PFSK-1 (cell line): ENCODE measurements around the gene RASL11A.

Source experiments
- FOXP2 ChIP-seq: optimal IDR thresholded peaks from 2 replicates; pipeline ENCODE3; 2011; ENCODE audit warnings: borderline replicate concordance, control low read depth, inconsistent platforms; ENCODE audit not compliant: insufficient read depth; ENCODE audit errors: extremely low read length, extremely low read depth
- POLR2AphosphoS5 ChIP-seq: IDR thresholded peaks from 2 replicates; pipeline ENCODE4 v1.6.1; 2012; ENCODE audit warnings: low read depth, mild to moderate bottlenecking, control low read depth, low read length, moderate library complexity
- SIN3A ChIP-seq: IDR thresholded peaks from 2 replicates; pipeline ENCODE4 v1.6.1; 2012; ENCODE audit warnings: mild to moderate bottlenecking, low read length, moderate library complexity, borderline replicate concordance; ENCODE audit not compliant: insufficient read depth
- TAF1 ChIP-seq: IDR thresholded peaks from 2 replicates; pipeline ENCODE4 v1.6.1; 2012; ENCODE audit warnings: low read length, control low read depth, borderline replicate concordance; ENCODE audit not compliant: insufficient read depth
- TF ChIP-seq, protein P1 (sequence below), 2 experiments: IDR thresholded peaks; 2 replicates each; pipeline versions ENCODE4 v1.6.1 to v1.8.0; 2011 to 2012; ENCODE audit warnings: low read depth in 2 of 2, low read length in 2 of 2, control low read depth in 1 of 2, inconsistent platforms in 1 of 2, mild to moderate bottlenecking in 1 of 2, moderate library complexity in 1 of 2; ENCODE audit not compliant: insufficient read depth in 1 of 2

The RASL11A gene

DNA sequence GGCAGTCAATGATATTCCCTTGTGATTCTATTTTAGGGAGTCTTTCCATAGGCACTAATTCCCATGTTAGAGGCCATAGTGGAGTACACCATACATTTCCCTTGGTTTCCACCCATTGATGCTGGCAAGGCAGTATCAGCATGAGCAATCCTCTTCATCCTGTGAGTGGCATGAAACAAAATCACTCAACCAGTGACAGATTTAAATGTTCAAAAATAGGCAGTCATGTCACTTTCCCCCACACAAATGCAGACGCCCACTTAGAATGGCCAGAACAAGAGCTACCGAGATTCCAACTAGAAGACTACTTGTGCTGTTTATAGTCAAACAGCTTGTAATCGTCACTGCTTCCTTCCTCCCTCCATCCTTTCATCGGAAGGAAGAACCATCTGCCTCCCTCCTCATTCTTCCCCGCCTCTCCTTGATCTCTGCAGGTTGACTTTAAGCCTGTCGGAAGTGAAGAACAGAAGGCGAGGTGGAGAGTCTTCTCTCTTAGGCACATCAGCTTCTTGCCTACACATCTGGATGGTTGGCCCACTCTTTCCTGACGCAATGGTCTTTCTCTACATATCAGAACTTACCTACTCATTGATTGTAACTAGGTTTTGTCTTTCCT, 22.6 kb downstream of the RASL11A start:
- TF ChIP-seq, protein P1, sequence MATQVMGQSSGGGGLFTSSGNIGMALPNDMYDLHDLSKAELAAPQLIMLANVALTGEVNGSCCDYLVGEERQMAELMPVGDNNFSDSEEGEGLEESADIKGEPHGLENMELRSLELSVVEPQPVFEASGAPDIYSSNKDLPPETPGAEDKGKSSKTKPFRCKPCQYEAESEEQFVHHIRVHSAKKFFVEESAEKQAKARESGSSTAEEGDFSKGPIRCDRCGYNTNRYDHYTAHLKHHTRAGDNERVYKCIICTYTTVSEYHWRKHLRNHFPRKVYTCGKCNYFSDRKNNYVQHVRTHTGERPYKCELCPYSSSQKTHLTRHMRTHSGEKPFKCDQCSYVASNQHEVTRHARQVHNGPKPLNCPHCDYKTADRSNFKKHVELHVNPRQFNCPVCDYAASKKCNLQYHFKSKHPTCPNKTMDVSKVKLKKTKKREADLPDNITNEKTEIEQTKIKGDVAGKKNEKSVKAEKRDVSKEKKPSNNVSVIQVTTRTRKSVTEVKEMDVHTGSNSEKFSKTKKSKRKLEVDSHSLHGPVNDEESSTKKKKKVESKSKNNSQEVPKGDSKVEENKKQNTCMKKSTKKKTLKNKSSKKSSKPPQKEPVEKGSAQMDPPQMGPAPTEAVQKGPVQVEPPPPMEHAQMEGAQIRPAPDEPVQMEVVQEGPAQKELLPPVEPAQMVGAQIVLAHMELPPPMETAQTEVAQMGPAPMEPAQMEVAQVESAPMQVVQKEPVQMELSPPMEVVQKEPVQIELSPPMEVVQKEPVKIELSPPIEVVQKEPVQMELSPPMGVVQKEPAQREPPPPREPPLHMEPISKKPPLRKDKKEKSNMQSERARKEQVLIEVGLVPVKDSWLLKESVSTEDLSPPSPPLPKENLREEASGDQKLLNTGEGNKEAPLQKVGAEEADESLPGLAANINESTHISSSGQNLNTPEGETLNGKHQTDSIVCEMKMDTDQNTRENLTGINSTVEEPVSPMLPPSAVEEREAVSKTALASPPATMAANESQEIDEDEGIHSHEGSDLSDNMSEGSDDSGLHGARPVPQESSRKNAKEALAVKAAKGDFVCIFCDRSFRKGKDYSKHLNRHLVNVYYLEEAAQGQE (IDR thresholded peaks at IDR 0.05; ENCODE audit: insufficient read depth in 1 of 2, low read depth in 2 of 2, low read length in 2 of 2) = no peak
- TF ChIP-seq POLR2AphosphoS5 = no peak
- TF ChIP-seq TAF1 = no peak
- TF ChIP-seq SIN3A = no peak
- TF ChIP-seq FOXP2 = no peak

DNA sequence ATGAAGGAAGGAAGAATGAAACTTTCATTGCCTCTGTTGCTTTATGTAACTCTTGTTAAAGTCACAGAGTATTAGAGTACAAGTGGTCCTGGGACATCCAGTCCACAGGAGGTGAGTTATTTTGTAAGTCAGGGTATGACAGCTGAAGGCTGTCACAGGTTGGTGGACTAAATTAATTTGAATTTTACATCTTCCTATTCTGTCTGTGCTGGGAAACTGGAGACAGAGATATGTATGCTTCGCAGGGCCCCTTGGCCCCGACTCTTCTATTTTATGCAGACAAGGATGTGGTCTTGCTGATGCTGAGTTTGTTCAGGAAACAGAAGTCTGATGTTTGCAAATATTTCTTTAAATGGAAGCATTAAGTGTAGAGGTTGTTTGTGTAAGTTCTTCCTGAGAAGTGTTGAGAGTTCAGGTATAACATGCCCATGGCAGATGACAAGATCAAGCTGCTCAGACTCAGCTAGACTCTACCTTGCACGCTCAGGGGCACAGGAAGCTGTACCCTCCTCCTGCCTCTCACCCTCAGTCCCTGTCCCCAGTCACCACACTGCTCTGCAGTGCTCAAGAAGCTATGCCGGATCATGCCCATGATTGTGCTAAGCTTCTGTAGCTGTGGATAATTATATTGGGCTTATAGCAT, 23.4 kb downstream of the RASL11A start:
- no peak for TF ChIP-seq SIN3A
- no peak for TF ChIP-seq FOXP2
- TF ChIP-seq POLR2AphosphoS5 = no peak
- no peak for TF ChIP-seq TAF1
- TF ChIP-seq, protein P1 (IDR thresholded peaks at IDR 0.05; ENCODE audit: insufficient read depth in 1 of 2, low read depth in 2 of 2, low read length in 2 of 2) = no peak

DNA sequence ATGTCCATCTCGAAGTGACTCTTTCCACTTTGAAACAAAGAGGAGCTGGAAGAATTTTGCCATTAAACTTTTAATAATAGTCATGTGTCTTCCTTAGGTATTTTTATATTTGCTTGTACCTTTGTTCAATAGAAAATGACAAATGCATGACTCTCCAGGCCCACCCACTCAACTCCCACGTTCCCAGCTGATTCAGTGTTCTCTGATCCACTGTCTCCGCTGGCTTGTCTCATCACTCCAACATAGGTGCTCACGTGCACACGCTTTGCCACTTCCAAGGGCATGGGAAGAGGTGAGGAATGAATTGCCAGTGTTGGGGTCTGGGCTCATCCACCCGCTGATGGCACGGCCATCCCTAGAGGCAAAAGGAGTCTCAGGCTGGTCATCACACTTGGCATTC, 24.5 kb downstream of the RASL11A start:
- TF ChIP-seq POLR2AphosphoS5 (no peak), TAF1 (no peak), FOXP2 (no peak), SIN3A (no peak)
- TF ChIP-seq, protein P1 (IDR thresholded peaks at IDR 0.05; ENCODE audit: insufficient read depth in 1 of 2, low read depth in 2 of 2, low read length in 2 of 2) = no peak

DNA sequence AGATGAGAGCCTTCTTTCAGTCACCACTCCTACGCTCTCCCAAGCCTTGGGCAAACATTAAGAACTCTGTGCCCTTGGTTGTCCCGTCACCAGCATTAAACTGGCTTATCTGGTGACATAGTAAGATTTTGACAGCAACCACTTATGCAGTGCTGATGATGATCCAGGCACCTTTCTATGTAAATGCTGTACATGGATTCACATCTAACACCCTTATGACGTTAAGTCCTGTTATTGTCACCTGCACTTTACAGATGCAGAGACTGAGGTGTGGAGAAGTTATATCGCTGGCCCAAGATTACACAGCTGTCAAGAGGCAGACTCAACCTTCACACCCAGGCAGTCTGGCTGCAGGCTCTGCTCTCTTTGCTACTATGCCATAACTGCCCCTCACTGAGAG, 25.0 kb downstream of the RASL11A start:
- TF ChIP-seq SIN3A = no peak
- TF ChIP-seq TAF1 = no peak
- TF ChIP-seq, protein P1 (IDR thresholded peaks at IDR 0.05; ENCODE audit: insufficient read depth in 1 of 2, low read depth in 2 of 2, low read length in 2 of 2) = no peak
- TF ChIP-seq FOXP2 = no peak
- no peak for TF ChIP-seq POLR2AphosphoS5
